Measurements from ENCODE around the gene MRPL49. TPM values are rescaled to one million over a fixed set of nuclear protein-coding genes. Genes with fewer than 3 reads are reported as not detected.

MRPL49 gene
- total RNA-seq, 4 donors from 2014 or later = 76.2 to 113 (median 91.5) TPM

- no peaks in the 10 kb centered on the region for H3K27me3 ChIP-seq
- peaks cover 50 to 74% (median 73%) of the 10 kb centered on the region in 4 donors for H3K36me3 ChIP-seq
- WGBS = 88% methylated on average over 19 of the region's 19 CpGs
- no peak overlapping the region for H3K27ac ChIP-seq (replicated peaks in 1 of 4)
- no peak for DNase-seq (ENCODE audit: extremely low spot score)
- no peak for TF ChIP-seq EP300 (IDR thresholded peaks at IDR 0.05)
- no peak for TF ChIP-seq POLR2A (IDR thresholded peaks at IDR 0.05; ENCODE audit: low read depth)
- TF ChIP-seq POLR2AphosphoS5 (IDR thresholded peaks at IDR 0.05) = no peak
- TF ChIP-seq, protein P1, sequence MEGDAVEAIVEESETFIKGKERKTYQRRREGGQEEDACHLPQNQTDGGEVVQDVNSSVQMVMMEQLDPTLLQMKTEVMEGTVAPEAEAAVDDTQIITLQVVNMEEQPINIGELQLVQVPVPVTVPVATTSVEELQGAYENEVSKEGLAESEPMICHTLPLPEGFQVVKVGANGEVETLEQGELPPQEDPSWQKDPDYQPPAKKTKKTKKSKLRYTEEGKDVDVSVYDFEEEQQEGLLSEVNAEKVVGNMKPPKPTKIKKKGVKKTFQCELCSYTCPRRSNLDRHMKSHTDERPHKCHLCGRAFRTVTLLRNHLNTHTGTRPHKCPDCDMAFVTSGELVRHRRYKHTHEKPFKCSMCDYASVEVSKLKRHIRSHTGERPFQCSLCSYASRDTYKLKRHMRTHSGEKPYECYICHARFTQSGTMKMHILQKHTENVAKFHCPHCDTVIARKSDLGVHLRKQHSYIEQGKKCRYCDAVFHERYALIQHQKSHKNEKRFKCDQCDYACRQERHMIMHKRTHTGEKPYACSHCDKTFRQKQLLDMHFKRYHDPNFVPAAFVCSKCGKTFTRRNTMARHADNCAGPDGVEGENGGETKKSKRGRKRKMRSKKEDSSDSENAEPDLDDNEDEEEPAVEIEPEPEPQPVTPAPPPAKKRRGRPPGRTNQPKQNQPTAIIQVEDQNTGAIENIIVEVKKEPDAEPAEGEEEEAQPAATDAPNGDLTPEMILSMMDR (IDR thresholded peaks at IDR 0.05) = no peak
- H3K9me3 ChIP-seq = no peaks in the 10 kb centered on the region
- H3K4me1 ChIP-seq = peaks cover 24 to 33% (median 28%) of the 10 kb centered on the region in 4 donors
- no peak overlapping the region for H3K4me3 ChIP-seq
- intact Hi-C loops (cut with DNase I) = loop anchor here (5.0 kb wide), 1 partner anchor 51 kb away; the partner anchor contains the start of gene CAPN1
Measured at GRCh38 chr11:65130631-65131416, 8.7 kb downstream of the MRPL49 start.

DNA sequence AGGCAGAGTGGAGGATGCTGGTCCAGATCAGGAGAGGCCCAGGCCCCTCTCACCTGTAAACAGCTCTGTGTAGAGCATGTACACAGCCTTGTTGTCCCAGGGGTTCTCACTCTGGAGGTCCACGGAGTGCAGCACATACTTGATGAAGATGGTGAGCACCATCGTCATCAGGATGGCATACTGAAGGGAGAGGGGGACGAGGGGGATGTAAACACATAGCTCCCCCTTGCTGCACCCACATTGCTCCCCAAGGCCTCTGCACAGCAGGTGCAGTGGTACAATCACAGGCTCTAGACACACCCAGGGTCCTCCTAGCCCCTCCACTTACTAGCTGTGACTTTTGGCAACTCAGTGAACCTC, 9.3 kb downstream of the MRPL49 start:
- Histone ChIP-seq H3K27me3 (no peaks in the 10 kb centered on the region), H3K36me3 (peaks cover 44 to 68% (median 67%) of the 10 kb centered on the region in 4 donors), H3K4me1 (peaks cover 26 to 38% (median 32%) of the 10 kb centered on the region in 4 donors), H3K4me3 (no peak overlapping the region), H3K9me3 (no peaks in the 10 kb centered on the region), H3K27ac (replicated peaks in 1 of 4) (no peak overlapping the region)
- 86% methylated on average over 3 of the region's 3 CpGs for WGBS
- intact Hi-C loops (cut with DNase I) = loop anchor here (5.0 kb wide), 1 partner anchor 51 kb away; the partner anchor contains the start of gene CAPN1
- TF ChIP-seq, protein P1 (IDR thresholded peaks at IDR 0.05) = no peak
- TF ChIP-seq POLR2A (IDR thresholded peaks at IDR 0.05; ENCODE audit: low read depth) = no peak
- TF ChIP-seq EP300 (IDR thresholded peaks at IDR 0.05) = no peak
- no peak for TF ChIP-seq POLR2AphosphoS5 (IDR thresholded peaks at IDR 0.05)
- DNase-seq (ENCODE audit: extremely low spot score) = no peak

GRCh38 chr11:65131895-65132237, 9.7 kb downstream of the MRPL49 start:
- Histone ChIP-seq H3K4me3 (no peak overlapping the region), H3K36me3 (peaks cover 42 to 64% (median 63%) of the 10 kb centered on the region in 4 donors), H3K27me3 (no peaks in the 10 kb centered on the region), H3K4me1 (peaks cover 26 to 39% (median 32%) of the 10 kb centered on the region in 4 donors), H3K27ac (replicated peaks in 1 of 4) (no peak overlapping the region), H3K9me3 (no peaks in the 10 kb centered on the region)
- TF ChIP-seq EP300 (IDR thresholded peaks at IDR 0.05) (no peak), POLR2AphosphoS5 (IDR thresholded peaks at IDR 0.05) (no peak), POLR2A (IDR thresholded peaks at IDR 0.05; ENCODE audit: low read depth) (no peak)
- TF ChIP-seq, protein P1 (IDR thresholded peaks at IDR 0.05) = no peak
- DNase-seq (ENCODE audit: extremely low spot score) = no peak
- intact Hi-C loops (cut with DNase I) = loop anchor here (5.0 kb wide), 1 partner anchor 50 kb away; the partner anchor contains the start of gene CAPN1
- WGBS = 79% methylated on average over 5 of the region's 6 CpGs

DNA sequence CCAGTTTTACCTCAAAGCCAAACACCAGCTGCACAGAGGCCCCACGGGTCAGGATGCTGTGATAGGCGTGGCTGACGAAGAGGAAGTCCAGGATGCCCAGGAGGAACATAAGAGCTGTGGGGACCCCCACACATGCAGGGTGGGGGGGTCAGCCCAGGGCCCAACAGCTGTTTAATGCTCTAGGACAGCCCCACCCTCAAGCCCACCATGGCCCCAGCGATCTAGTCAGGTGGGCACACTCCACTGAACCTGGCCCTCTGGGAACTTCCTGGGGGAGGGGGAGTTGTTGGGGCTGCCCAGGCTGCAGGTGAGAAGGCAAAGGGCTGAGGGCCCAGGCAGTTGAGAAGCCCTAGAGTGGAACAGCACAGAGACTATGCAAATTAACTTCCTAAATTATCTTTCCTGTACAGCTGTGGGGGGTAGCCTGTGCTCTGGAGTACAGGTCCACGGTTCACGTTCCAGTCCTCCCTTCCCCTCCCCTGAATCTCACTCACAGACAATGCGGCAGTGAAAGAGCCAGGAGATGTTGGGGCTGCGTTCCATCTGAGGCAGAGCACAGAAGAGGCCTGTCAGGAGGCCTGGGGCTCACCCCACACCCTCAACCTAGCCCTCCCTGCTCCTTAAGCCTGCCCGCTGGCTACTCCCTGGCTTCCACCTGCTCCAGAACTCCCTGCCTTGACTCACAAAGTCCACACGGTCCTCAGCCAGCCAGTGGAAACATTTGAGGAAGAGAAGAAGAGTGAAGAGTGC, 10.3 kb downstream of the MRPL49 start:
- H3K27me3 ChIP-seq = no peaks in the 10 kb centered on the region
- peaks cover 39 to 58% (median 57%) of the 10 kb centered on the region in 4 donors for H3K36me3 ChIP-seq
- TF ChIP-seq, protein P1 (IDR thresholded peaks at IDR 0.05) = no peak
- no peak for TF ChIP-seq EP300 (IDR thresholded peaks at IDR 0.05)
- intact Hi-C loops (cut with DNase I) = loop anchor here (5.0 kb wide), 1 partner anchor 50 kb away; the partner anchor contains the start of gene CAPN1
- no peaks in the 10 kb centered on the region for H3K9me3 ChIP-seq
- DNase-seq (ENCODE audit: extremely low spot score) = no peak
- peak overlapping the region in 2 of 4 donors; percentile 84 to 93 for H3K4me3 ChIP-seq
- 64% methylated on average over 10 of the region's 10 CpGs for WGBS
- peaks cover 26 to 39% (median 32%) of the 10 kb centered on the region in 4 donors for H3K4me1 ChIP-seq
- H3K27ac ChIP-seq (replicated peaks in 1 of 4) = peak overlapping the region in 1 of 4 donors; percentile 98
